ENCODE data around the gene GAS2L2. TPM values are rescaled to one million over a fixed set of nuclear protein-coding genes. Genes with fewer than 3 reads are reported as not detected.

GAS2L2 gene
- total and polyA plus RNA-seq, 2 experiments from 2014 or later: not detected

DNA sequence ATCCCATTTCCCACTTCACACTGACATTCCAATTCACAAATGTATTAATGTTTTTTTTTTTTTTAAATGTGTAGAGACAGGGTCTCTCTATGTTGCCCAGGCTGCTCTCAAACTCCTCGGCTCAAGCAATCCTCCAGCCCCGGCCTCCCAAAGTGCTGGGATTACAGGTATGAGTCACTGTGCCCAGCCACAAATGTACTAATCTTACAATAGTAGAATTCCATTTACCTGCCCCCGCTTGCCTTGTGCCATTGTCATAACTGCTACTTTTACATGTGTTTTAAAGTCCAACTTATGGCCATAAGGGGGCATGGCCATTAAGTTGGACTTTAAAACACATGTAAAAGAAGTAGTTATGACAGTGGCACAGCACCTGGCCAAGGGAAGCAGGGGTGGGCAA, 37.8 kb upstream of the GAS2L2 start:
- Histone ChIP-seq H3K4me2 (no peak overlapping the region), H3K79me2 (no peaks in the 10 kb centered on the region), H3K9me3 (ENCODE audit: low read depth) (no peaks in the 10 kb centered on the region), H3K27me3 (peaks cover 29% of the 10 kb centered on the region), H3K36me3 (replicated peaks; ENCODE audit: insufficient read depth, low read depth) (no peaks in the 10 kb centered on the region), H3K4me3 (no peak overlapping the region), H2AFZ (no peak overlapping the region), H3K27ac (no peak overlapping the region), H4K20me1 (ENCODE audit: insufficient read depth, poor library complexity, severe bottlenecking) (no peaks in the 10 kb centered on the region), H3K9me2 (replicated peaks; ENCODE audit: insufficient read depth) (no peaks in the 10 kb centered on the region), H3K4me1 (ENCODE audit: insufficient read depth) (peaks cover 36% of the 10 kb centered on the region)
- WGBS (ENCODE audit: low lambda C conversion rate, missing lambda C conversion rate): 84% methylated on average over 3 of the region's 3 CpGs
- TF ChIP-seq, protein P1, sequence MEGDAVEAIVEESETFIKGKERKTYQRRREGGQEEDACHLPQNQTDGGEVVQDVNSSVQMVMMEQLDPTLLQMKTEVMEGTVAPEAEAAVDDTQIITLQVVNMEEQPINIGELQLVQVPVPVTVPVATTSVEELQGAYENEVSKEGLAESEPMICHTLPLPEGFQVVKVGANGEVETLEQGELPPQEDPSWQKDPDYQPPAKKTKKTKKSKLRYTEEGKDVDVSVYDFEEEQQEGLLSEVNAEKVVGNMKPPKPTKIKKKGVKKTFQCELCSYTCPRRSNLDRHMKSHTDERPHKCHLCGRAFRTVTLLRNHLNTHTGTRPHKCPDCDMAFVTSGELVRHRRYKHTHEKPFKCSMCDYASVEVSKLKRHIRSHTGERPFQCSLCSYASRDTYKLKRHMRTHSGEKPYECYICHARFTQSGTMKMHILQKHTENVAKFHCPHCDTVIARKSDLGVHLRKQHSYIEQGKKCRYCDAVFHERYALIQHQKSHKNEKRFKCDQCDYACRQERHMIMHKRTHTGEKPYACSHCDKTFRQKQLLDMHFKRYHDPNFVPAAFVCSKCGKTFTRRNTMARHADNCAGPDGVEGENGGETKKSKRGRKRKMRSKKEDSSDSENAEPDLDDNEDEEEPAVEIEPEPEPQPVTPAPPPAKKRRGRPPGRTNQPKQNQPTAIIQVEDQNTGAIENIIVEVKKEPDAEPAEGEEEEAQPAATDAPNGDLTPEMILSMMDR (IDR thresholded peaks at IDR 0.05; ENCODE audit: poor library complexity): no peak
- no peak for DNase-seq (ENCODE audit: low spot score)

DNA sequence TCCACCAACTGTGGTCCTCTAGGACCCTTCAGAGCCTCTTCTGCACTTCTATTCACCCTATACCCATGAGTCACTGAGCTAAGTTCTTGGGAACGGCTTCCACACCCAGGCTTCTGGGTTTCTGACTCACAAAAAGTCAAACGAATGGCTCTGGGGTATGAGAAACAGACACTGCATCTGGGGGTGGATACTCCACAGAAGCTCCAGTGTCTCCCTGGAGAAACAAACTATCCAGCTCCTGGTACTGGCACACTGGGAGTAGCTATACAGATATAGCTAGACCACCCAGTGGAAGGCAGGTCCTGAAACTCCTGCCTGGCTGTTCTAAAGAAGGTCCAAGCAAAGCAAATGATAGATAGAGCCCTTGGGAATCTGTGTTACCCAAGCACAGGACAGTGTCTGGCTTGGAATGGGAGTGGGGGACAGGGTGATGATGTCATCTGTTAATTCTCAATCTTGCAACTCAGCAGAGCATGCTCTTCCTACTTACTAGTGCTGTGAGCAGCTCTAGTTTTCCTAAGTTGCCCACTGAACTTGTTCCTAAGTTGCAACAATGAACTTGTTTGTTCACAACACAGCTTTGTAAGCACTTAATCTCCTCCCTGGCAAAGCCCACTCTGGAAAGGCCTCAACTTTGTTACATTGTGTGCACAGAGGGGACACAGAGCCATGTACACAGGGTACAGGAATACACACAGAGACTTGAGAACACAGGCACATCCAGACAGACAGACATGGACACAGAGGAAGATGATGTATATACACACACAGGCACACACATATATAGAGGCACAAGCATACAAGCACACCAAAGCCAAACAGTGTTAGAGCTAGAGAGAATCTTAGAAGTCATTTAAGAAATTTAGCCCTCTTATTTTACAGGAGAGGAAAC, 35.7 kb upstream of the GAS2L2 start:
- Histone ChIP-seq H2AFZ (no peak overlapping the region), H3K9me2 (replicated peaks; ENCODE audit: insufficient read depth) (no peaks in the 10 kb centered on the region), H3K9me3 (ENCODE audit: low read depth) (no peaks in the 10 kb centered on the region), H3K79me2 (no peaks in the 10 kb centered on the region), H4K20me1 (ENCODE audit: insufficient read depth, poor library complexity, severe bottlenecking) (no peaks in the 10 kb centered on the region), H3K36me3 (replicated peaks; ENCODE audit: insufficient read depth, low read depth) (no peaks in the 10 kb centered on the region), H3K4me1 (ENCODE audit: insufficient read depth) (peaks cover 35% of the 10 kb centered on the region), H3K27ac (peak overlapping the region; percentile 54), H3K4me2 (peak overlapping the region; percentile 10), H3K4me3 (no peak overlapping the region), H3K27me3 (peaks cover 13% of the 10 kb centered on the region)
- TF ChIP-seq EZH2phosphoT487 (IDR thresholded peaks at IDR 0.05; ENCODE audit: low read depth, severe bottlenecking, unreplicated experiment): no peak
- TF ChIP-seq, protein P1 (IDR thresholded peaks at IDR 0.05; ENCODE audit: poor library complexity): no peak
- TF ChIP-seq EZH2 (IDR thresholded peaks at IDR 0.05; ENCODE audit: borderline replicate concordance): no peak
- DNase-seq (ENCODE audit: low spot score): peak; percentile 66
- 29% methylated on average over 2 of the region's 2 CpGs for WGBS (ENCODE audit: low lambda C conversion rate, missing lambda C conversion rate)

DNA sequence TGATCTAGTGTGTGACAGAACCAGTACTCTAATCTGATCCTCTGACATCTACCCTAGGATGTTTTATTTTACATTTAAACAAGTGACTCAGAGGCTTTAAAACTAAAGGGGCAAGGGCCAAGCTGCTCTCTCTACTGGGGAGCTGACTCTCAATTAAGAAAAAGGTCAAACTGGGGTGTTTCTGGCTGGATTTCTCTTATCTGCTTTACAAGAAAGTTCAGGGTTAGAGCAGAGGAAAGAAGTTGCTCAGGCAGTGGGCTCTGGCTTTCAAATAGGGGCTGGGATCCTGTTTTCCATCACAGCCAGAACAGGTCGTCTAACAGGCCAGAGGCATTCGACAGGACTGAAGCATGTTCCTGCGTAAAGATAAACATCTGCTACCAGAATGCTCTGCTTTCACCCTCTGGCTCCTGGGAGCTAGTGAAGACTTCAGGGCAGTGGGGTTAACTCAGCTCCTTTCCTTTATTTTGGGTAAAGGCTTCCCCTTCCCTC, 33.9 kb upstream of the GAS2L2 start:
- Histone ChIP-seq H3K9me2 (replicated peaks; ENCODE audit: insufficient read depth) (no peaks in the 10 kb centered on the region), H3K79me2 (no peaks in the 10 kb centered on the region), H2AFZ (no peak overlapping the region), H3K27ac (peak overlapping the region; percentile 41), H3K27me3 (no peaks in the 10 kb centered on the region), H3K36me3 (replicated peaks; ENCODE audit: insufficient read depth, low read depth) (no peaks in the 10 kb centered on the region), H3K4me3 (no peak overlapping the region), H3K4me2 (peak overlapping the region; percentile 30), H3K4me1 (ENCODE audit: insufficient read depth) (peaks cover 43% of the 10 kb centered on the region), H4K20me1 (ENCODE audit: insufficient read depth, poor library complexity, severe bottlenecking) (no peaks in the 10 kb centered on the region), H3K9me3 (ENCODE audit: low read depth) (no peaks in the 10 kb centered on the region)
- DNase-seq (ENCODE audit: low spot score): peak; percentile 28
- 7% methylated on average over 3 of the region's 3 CpGs for WGBS (ENCODE audit: low lambda C conversion rate, missing lambda C conversion rate)
- TF ChIP-seq EZH2 (IDR thresholded peaks at IDR 0.05; ENCODE audit: borderline replicate concordance): no peak
- TF ChIP-seq, protein P1 (IDR thresholded peaks at IDR 0.05; ENCODE audit: poor library complexity): no peak

Data from hepatocyte (in vitro differentiated cells).